HG02840 (cell line): Measurements from ENCODE around the gene MBP.
"Not testable (repeated sequence)": the region's sequence is repeated elsewhere in the genome, so short reads cannot be mapped to it uniquely, and the experiment has no call there.

ENCODE experiments used
- ATAC-seq: cut with Tn5 transposase; IDR thresholded peaks from one replicate; pipeline ENCODE4 v1.9.1; 2021; ENCODE audit warnings: mild to moderate bottlenecking, moderate library complexity, moderate number of reproducible peaks; ENCODE audit not compliant: unreplicated experiment, low FRiP score

MBP gene

DNA sequence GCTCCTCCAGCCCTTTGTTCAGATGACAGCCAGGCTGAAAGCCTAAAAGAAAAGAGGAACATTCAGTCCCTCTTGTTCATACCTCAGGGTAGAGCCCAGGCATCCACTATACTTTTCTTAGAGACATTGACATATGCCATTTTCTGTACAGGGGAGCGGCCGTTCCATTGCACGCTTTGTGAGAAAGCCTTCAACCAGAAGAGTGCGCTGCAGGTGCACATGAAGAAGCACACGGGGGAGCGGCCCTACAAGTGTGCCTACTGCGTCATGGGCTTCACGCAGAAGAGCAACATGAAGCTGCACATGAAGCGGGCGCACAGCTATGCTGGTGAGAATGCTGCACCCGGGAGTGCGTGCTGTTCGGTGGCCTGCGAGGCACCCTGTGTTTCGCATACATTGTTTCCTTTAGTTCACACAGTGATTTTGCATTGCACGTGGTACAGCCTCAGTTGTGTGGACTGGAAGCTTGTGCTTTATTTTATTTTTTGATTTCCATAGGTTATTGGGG lies 172.0 kb downstream of the MBP start:
- no peak for ATAC-seq

DNA sequence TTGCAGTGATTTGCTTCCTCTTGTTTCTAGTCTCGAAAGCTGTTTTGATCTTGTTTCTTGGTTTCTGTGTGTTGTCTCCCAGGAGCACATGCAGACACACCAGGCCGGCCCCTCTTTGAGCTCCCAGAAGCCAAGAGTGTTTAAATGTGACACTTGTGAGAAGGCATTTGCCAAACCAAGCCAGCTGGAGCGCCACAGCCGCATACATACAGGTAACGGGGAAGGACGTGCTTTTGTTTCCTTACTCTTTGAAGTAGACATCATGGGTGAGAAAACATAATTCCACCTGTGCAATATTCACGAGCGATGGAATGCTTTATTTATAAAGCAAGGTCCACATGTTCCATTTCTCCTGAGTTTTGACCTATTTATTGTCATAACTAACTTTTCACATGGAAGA lies 173.0 kb downstream of the MBP start:
- ATAC-seq, result no peak

- ATAC-seq, result no peak
Measured at GRCh38 chr18:76958692-76959341, 173.8 kb downstream of the MBP start.

GRCh38 chr18:76957384-76958355 lies 174.9 kb downstream of the MBP start:
- no peak for ATAC-seq

GRCh38 chr18:76956648-76957047 lies 175.9 kb downstream of the MBP start:
- ATAC-seq, result no peak

- ATAC-seq, result no peak
Measured at GRCh38 chr18:76955524-76956170, 176.9 kb downstream of the MBP start.

DNA sequence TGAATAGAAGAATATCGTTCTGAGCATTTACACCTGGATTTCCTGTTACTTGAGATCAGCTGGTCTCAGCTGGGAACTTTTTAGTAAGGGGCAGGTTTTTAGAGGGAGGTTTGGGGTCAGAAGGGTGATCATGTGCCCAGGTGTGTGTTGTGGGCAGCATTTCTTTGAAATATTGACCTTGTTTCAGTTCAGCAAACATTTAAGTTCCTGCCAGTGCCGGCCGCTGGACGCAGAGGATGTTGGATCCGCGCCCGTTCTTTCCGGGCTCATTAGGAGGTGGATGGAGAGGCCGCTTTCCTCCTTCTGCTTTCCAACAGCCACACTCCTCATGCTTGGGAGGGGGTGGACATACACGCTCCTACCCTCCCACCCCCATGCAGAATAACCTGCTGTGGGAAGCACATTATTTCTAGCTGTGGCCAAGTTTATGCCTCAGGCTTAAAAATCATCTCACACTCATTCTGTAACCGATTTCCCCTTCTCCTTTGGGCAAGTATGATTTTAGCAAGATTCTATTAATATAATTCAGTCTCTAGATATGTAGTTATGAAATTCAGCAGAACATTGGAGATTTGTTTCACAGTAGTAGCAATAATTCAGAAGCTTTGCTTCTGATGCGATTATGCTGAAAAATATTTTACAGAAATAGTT lies 178.9 kb downstream of the MBP start:
- no peak for ATAC-seq

GRCh38 chr18:76953156-76953555 lies 179.4 kb downstream of the MBP start:
- no peak for ATAC-seq

DNA sequence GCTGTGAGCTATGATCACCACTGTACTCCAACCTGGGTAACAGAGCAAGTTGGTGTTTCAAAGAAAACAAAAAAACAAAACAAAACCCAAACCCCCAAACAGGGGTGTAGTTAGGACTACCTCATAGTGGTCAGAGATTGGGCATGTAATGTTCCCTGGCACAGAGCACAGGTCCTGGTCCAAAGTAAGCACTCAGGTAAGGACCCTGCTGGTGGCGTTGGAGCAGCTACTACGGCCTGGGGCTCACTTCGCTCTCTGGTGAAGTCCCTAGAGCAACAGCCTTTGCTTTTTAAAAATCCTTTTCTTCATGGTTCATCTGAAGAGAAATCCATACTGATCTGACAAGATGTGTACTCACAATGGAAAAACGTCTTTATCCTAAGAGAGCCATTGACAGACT lies 179.8 kb downstream of the MBP start:
- no peak for ATAC-seq

DNA sequence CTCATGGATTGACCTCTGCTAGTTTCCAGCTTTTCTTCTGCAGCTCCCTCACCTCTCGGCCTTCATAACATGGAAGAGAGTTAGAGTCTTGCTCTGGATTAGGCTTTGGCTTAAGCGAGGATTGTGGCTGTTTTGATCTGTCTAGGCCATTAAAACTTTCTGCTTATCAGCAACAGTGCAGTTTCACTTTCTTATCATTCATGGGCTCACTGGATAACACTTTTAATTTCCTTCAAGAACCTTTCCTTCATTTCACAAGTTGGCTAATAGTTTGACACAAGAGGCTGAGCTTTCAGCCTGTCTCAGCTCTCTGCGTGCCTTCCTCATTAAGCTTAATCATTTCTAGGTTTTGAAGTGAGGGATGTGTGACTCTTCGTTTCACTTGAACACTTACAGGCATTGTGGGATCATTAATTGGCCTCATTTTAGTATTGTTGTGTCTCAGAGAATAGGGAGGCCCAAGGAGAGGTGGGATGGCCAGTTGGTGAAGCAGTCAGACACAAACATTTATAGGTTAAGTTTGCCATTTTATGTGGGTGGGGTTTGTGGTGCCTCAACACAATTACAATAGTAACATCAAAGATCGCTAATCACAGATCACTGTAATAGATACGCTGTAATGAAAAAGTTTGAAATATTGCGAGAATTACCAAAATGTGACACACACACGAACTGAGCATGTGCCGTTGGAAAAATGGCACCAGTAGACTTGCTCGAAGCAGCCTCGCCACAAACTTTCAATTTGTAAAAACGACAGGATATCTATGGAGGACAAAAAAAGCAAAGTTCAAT lies 180.9 kb downstream of the MBP start:
- ATAC-seq, result no peak

DNA sequence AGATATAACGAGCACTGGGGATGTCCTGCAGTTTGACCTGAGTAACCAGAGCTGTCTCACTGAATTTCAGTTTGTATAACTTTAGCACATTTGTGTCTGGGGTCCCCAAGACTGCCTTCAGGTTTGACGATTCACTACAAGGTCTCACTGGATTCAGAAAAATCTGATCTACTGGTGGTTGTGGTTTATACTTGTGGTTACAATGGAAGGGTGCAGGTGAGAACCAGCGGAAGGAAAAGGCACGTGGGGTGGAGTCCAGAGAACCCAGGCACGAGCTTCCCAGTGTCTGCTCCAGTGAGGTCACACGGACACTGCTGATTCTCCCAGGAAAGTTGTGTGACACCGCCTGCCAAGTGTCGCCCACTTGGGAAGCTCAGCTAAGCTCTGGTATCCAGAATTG lies 184.2 kb downstream of the MBP start:
- no peak for ATAC-seq

- not testable (repeated sequence) for ATAC-seq
Measured at GRCh38 chr18:76944346-76944745, 188.2 kb downstream of the MBP start.

DNA sequence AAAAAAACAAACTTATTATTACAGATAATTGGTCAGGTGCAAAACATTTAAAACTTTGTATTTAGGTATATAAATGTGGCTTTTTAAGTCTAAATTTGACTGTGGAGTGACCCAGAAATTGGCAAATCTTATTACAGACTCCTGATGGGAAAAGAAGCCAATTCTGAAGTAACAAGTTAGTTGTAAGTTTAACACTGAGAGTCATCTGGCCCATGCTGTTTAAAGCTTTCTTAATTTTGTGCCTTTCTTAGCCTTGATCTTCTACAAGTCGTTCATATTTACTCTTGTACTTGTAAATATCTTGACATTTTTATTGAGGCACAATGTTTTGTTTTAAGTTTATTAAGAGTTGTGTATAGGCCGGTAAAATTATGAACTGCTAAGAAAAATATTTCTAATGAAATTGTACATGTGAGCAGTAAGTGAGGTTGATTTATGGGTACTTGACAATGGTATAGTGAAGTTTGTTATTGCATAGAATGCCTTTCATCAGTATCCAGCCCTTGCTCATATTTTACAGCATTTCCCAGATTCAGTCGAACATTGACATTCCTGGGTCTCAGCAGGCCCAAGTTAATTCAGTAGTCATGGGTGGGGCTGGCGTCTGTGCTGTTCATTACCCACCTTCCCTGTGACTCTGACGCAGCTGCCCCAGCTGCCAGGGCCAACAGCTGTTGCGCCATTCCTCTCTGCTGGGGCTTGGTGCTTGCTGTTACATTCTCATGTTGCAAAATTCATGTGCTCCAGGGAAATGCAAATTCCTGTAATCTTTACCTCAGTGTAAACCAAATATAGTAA lies 188.8 kb downstream of the MBP start:
- ATAC-seq, result no peak

GRCh38 chr18:76941284-76941683 lies 191.3 kb downstream of the MBP start:
- ATAC-seq, result no peak

DNA sequence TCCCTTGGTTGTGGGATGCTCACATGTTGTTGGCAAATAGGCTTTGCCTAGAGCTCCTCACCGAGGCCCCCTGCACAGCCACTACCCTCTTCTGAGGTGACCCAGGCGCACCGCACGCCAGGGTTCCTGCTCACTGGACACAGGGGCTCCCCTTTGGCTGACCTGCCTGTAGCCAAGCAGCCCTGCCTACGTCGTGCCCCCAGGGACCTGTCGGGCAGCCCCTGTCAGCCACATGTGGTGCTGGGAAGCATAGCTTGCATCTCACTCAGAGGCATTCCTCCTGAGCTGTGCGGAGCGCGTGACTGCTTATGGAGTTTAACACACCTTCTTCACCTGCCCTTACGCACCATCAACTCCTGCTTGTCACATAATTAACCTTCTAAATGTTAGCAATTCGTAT lies 194.0 kb downstream of the MBP start:
- no peak for ATAC-seq

DNA sequence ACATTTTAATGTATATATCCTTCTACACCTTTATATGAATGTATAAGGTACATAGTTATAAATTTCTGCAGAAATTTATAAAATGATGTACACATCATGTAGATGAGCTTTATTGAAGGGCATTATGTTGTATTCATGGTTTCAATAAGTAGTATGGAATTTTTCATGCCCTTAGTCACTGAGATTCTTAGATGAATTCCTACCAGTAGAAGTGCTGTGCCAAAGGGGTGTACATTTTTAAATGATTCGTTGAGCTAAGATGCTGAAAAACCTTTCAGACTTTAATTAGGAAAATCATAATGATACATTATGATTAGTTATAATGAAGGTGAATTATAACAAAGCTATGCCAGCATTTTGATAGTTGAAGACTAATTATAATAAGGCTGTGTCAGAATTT lies 195.0 kb downstream of the MBP start:
- no peak for ATAC-seq

DNA sequence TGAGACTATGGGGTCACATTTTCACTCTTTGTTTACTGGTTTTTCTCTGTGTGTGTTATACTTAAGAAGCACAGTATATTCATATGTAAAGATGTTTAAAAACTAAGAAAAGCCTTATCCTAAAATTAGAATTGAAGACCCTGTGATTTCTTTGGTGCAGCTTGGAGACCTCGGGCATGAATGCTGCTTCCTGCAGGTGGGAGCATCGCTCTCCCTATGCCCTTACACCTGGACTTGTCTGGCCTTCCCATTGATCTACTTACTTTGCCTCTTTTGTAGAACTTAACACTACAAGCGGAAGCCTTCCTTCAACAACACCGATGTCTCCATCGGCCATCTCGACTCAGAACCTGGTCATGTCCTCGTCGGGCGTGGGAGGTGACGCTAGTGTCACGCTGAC lies 195.7 kb downstream of the MBP start:
- no peak for ATAC-seq

- no peak for ATAC-seq
Measured at GRCh38 chr18:76935722-76936337, 196.8 kb downstream of the MBP start.
